ENCODE data around the gene RPS21.

The RPS21 gene

DNA sequence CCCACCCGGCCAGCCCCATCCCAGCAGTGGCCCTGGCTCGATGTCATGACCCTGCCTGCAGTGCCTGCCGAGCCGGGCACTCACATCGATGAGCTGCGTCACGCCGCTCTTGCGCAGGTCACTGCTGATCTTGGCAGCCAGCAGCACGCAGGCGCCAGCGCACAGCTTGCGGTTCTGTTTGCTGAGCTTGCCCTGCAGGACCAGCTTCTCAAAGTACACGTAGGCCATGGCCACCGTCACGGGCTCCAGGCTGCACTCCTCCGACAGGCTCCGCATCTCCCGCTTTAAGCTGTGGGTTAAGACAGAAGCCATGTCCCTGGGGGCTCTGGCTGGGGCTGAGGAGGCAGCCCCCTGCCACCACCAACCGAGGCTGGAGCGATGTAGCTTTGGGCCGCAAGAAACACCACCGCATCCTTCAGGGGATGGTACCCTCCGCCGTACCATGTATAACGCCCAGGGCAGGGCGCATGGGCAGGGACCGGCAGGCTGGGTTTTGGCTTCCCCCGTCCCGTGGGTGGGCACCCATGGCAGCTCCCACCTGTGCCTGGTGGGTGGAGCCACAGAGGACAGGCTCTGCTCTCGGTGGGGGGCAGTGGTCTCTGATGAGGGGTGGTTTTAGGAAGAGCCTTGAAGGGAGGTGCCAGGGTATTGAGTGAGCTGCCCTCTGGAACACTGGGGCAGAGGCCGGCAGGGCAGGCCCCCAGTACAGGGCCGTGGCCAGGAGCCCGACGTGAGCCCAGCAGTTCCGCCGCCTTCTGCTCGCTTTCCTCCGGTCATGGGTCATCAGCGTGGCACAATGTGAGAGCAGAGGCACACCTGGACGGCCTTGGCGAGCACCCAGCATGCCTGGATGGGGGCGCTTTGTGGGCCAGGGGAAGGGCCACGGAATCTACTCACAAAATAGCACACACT, 4.5 kb downstream of the RPS21 start:
- Histone ChIP-seq H3K27ac (ENCODE audit: low read depth, low read length) (no peak overlapping the region), H3K4me3 (ENCODE audit: low read depth in 1 of 2, low read length in 2 of 2) (no peak overlapping the region), H3K9ac (ENCODE audit: low read depth in 1 of 2, low read length in 2 of 2) (no peak overlapping the region), H3K36me3 (ENCODE audit: control insufficient read depth in 1 of 2, insufficient read depth in 2 of 2, low read length in 2 of 2) (peaks cover 19 to 56% of the 10 kb centered on the region in 2 donors), H3K27me3 (ENCODE audit: control insufficient read depth in 1 of 2, insufficient read depth in 2 of 2, low read length in 2 of 2) (no peaks in the 10 kb centered on the region), H3K9me3 (ENCODE audit: control insufficient read depth in 1 of 2, low read length in 2 of 2) (no peaks in the 10 kb centered on the region), H3K4me1 (ENCODE audit: control insufficient read depth in 1 of 2, insufficient read depth in 2 of 2, low read length in 2 of 2) (peaks cover 13 to 18% of the 10 kb centered on the region in 2 donors)

DNA sequence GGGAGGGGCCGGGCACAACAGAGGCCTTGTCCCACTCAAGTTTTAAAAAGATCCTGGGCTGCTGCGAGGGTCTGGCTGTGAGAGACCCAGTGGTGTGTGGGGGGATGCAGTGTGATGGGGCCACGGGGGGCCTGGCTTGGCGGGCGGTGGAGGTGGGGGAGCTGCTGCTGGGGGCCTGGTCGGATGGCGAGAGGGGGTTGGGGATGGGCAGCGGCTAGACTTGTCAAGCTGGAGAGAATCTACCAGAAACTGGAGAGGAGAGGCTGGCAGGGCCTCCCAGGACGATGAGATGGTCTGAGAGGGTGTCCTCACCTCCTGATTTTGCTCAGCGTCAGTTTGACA, 5.1 kb downstream of the RPS21 start:
- Histone ChIP-seq H3K9ac (ENCODE audit: low read depth in 1 of 2, low read length in 2 of 2) (no peak overlapping the region), H3K36me3 (ENCODE audit: control insufficient read depth in 1 of 2, insufficient read depth in 2 of 2, low read length in 2 of 2) (peaks cover 19 to 56% of the 10 kb centered on the region in 2 donors), H3K4me1 (ENCODE audit: control insufficient read depth in 1 of 2, insufficient read depth in 2 of 2, low read length in 2 of 2) (peaks cover 13 to 18% of the 10 kb centered on the region in 2 donors), H3K27me3 (ENCODE audit: control insufficient read depth in 1 of 2, insufficient read depth in 2 of 2, low read length in 2 of 2) (no peaks in the 10 kb centered on the region), H3K4me3 (ENCODE audit: low read depth in 1 of 2, low read length in 2 of 2) (no peak overlapping the region), H3K27ac (ENCODE audit: low read depth, low read length) (no peak overlapping the region), H3K9me3 (ENCODE audit: control insufficient read depth in 1 of 2, low read length in 2 of 2) (no peaks in the 10 kb centered on the region)

DNA sequence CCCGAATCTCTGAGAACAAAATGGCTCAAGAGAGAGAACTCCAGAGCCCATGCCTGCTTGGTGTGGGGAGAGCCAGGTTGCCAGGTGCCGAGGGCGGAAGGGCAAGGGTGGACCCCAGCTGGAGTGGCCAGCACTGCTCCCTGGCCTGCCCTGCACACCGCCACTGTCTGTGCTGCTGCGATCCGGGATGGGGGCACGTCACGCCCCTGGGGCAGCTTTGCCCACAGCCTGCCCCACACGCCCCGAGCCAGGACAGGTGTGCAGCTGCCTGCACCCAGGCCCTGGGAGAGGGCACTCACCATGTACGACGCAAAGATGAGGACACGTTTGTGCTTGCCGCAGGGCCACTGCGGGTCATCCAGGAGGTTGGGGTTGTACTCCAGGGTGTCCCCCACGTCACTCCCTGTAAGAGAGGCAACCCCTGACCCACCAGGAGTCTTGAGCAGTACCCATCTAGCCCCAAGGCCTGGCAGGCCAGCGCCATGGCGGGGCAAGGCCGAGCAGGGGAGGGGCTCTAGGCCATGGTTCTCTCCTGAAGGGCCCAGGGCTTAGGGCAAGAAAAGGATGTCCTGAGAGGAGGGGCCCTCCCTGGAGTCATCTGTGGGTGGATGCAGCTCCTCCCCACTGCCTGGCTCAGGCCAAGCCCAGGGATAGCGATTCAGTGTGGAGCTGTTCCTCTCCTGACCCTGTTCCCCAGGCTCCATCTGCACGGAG, 5.9 kb downstream of the RPS21 start:
- H3K4me1 ChIP-seq (ENCODE audit: control insufficient read depth in 1 of 2, insufficient read depth in 2 of 2, low read length in 2 of 2), result peaks cover 10 to 12% of the 10 kb centered on the region in 2 donors
- H3K9me3 ChIP-seq (ENCODE audit: control insufficient read depth in 1 of 2, low read length in 2 of 2), result no peaks in the 10 kb centered on the region
- no peak overlapping the region for H3K4me3 ChIP-seq (ENCODE audit: low read depth in 1 of 2, low read length in 2 of 2)
- H3K27ac ChIP-seq (ENCODE audit: low read depth, low read length), result no peak overlapping the region
- peaks cover 19 to 56% of the 10 kb centered on the region in 2 donors for H3K36me3 ChIP-seq (ENCODE audit: control insufficient read depth in 1 of 2, insufficient read depth in 2 of 2, low read length in 2 of 2)
- no peaks in the 10 kb centered on the region for H3K27me3 ChIP-seq (ENCODE audit: control insufficient read depth in 1 of 2, insufficient read depth in 2 of 2, low read length in 2 of 2)
- H3K9ac ChIP-seq (ENCODE audit: low read depth in 1 of 2, low read length in 2 of 2), result no peak overlapping the region

DNA sequence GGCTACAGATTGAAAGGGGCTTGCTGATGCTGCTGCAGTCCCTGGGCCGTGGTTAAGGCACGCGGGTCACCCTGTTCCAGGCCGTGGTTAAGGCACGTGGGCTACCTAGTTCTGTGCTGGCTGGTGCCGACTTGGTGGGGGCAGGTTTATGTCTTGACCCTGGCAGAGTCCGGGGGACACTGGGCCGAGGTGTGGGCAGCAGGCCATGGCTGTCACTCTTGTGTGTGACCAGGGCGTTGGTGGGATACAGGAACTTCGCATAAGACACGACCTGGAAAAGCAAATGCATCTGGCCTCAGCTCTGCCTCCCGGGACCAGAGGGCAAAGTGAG, 6.4 kb downstream of the RPS21 start:
- Histone ChIP-seq H3K27ac (ENCODE audit: low read depth, low read length) (no peak overlapping the region), H3K36me3 (ENCODE audit: control insufficient read depth in 1 of 2, insufficient read depth in 2 of 2, low read length in 2 of 2) (peaks cover 17 to 53% of the 10 kb centered on the region in 2 donors), H3K4me3 (ENCODE audit: low read depth in 1 of 2, low read length in 2 of 2) (no peak overlapping the region), H3K27me3 (ENCODE audit: control insufficient read depth in 1 of 2, insufficient read depth in 2 of 2, low read length in 2 of 2) (no peaks in the 10 kb centered on the region), H3K4me1 (ENCODE audit: control insufficient read depth in 1 of 2, insufficient read depth in 2 of 2, low read length in 2 of 2) (peaks cover 4 to 7% of the 10 kb centered on the region in 2 donors), H3K9ac (ENCODE audit: low read depth in 1 of 2, low read length in 2 of 2) (no peak overlapping the region), H3K9me3 (ENCODE audit: control insufficient read depth in 1 of 2, low read length in 2 of 2) (no peaks in the 10 kb centered on the region)

DNA sequence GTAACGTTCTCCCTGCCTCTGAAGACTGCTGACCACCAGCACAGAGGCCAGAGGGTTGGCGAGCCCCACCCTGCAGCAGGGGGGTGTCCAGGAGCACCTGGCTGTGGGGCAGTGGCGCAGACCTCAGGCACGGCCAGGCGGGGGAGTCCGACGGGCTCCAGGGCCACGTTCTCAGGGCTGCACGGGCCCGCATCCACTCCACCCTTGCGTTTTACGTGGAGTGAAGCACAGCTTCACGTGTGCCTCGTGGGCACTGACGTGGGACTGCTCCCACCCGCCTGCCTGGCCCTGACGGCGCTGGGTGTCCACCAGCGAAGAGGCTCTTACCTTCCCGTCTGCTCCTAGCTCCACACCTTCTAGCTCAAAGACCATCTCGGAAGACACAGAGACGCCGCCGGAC, 6.9 kb downstream of the RPS21 start:
- Histone ChIP-seq H3K9ac (ENCODE audit: low read depth in 1 of 2, low read length in 2 of 2) (no peak overlapping the region), H3K4me1 (ENCODE audit: control insufficient read depth in 1 of 2, insufficient read depth in 2 of 2, low read length in 2 of 2) (peaks cover 0 to 2% of the 10 kb centered on the region in 2 donors), H3K36me3 (ENCODE audit: control insufficient read depth in 1 of 2, insufficient read depth in 2 of 2, low read length in 2 of 2) (peaks cover 12 to 48% of the 10 kb centered on the region in 2 donors), H3K27ac (ENCODE audit: low read depth, low read length) (no peak overlapping the region), H3K4me3 (ENCODE audit: low read depth in 1 of 2, low read length in 2 of 2) (no peak overlapping the region), H3K9me3 (ENCODE audit: control insufficient read depth in 1 of 2, low read length in 2 of 2) (no peaks in the 10 kb centered on the region), H3K27me3 (ENCODE audit: control insufficient read depth in 1 of 2, insufficient read depth in 2 of 2, low read length in 2 of 2) (no peaks in the 10 kb centered on the region)

DNA sequence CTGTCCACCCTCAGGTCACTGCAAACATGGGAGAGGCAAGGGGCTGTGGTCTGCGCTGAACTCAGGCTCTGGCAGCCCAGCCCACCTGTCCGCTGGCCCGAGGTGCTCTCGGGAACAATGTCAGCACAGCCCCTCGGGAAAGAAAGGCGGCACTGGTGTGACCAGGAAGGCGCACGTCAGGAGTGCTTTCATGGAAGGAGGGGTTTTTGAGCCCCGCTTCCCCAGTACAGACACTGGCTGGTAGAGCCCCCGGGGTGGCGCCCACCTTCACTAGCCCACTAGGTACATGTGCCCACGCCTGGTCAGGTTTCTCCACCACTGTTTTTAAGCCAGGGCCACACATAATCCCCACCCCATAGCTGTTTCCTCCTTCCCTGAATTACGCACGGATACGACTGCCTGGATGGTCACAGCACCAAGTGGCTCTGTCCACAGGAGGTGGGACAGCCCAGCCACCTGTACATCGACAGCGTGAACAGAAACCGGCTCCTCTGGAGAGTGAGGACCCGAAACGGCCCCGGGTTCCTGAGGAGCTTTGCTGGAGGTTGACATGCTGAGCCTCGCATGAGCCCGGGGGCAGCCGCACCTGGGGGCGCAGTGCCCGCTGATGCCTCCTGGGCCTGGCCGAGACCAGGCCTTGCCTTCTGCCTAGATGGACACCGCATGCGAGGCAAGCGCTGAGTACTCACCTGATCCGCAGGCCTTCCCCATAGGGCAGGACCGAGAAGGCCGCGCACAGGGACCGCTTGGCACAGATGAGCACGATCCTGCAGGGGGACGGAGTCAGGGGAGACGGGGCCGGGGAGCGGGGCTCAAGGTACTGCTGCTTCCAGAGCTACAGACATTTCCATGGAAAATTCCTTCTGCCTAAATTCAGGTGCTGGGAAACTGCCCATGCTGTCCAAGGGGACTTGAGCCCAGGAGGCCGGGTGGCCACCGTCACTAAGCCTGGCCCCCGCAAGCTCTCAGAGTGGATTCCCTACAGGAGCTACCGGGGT, 7.6 kb downstream of the RPS21 start:
- no peaks in the 10 kb centered on the region for H3K9me3 ChIP-seq (ENCODE audit: control insufficient read depth in 1 of 2, low read length in 2 of 2)
- no peak overlapping the region for H3K9ac ChIP-seq (ENCODE audit: low read depth in 1 of 2, low read length in 2 of 2)

DNA sequence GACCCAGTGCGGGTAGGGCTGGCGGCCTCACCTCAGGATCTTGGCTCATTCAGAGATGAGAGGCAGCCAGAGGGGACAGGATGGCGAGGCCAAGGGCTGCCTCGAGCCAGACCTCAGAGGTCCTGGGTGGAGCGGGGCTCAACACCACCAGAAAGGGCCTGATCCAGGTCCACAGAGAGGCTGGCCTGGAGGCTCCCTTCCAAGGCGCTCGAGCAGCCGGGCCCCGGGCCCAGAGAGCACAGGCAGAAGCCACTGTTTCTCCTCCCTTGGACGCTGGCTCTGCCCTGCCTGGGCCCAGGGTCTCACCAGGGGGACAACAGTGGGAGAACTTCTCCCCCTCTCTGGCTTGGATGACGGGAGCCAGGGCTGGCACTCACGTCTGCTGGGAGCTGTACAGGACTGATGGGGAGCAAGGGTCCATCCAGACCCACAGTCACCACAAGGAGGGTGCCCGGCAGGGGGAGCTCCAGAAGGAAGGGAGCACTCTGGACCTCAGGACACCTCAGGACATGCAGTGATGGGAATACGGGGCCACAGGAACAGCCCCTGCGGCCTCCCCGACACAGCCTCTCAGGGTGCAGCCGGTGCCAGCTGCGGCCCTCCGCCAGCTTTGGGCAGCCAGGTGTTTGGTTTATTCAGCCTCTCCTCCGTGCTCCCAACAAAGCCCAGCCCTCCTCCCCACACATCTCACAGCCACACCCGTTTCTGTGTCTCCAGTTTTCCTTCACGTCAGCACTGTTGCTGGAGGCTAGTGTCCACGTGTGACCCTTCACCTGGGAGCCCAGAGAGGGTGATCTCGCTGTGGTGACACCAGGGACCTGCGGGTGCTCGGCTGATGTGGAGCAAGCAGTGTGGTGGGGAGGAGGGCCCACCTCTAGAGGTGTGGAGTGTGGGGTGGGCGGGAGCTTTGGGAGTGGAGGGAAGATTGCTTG, 8.7 kb downstream of the RPS21 start:
- H3K9me3 ChIP-seq (ENCODE audit: control insufficient read depth in 1 of 2, low read length in 2 of 2), result no peaks in the 10 kb centered on the region
- H3K27me3 ChIP-seq (ENCODE audit: control insufficient read depth in 1 of 2, insufficient read depth in 2 of 2, low read length in 2 of 2), result no peaks in the 10 kb centered on the region
- no peaks in the 10 kb centered on the region for H3K4me1 ChIP-seq (ENCODE audit: control insufficient read depth in 1 of 2, insufficient read depth in 2 of 2, low read length in 2 of 2)
- no peak overlapping the region for H3K27ac ChIP-seq (ENCODE audit: low read depth, low read length)
- H3K9ac ChIP-seq (ENCODE audit: low read depth in 1 of 2, low read length in 2 of 2), result no peak overlapping the region
- H3K36me3 ChIP-seq (ENCODE audit: control insufficient read depth in 1 of 2, insufficient read depth in 2 of 2, low read length in 2 of 2), result peaks cover 4 to 30% of the 10 kb centered on the region in 2 donors
- H3K4me3 ChIP-seq (ENCODE audit: low read depth in 1 of 2, low read length in 2 of 2), result no peak overlapping the region

More for the DNA sequence above, 7.6 kb downstream of the RPS21 start:
- H3K4me1 ChIP-seq (ENCODE audit: control insufficient read depth in 1 of 2, insufficient read depth in 2 of 2, low read length in 2 of 2), result no peaks in the 10 kb centered on the region
- no peaks in the 10 kb centered on the region for H3K27me3 ChIP-seq (ENCODE audit: control insufficient read depth in 1 of 2, insufficient read depth in 2 of 2, low read length in 2 of 2)
- peaks cover 5 to 41% of the 10 kb centered on the region in 2 donors for H3K36me3 ChIP-seq (ENCODE audit: control insufficient read depth in 1 of 2, insufficient read depth in 2 of 2, low read length in 2 of 2)
- H3K27ac ChIP-seq (ENCODE audit: low read depth, low read length), result no peak overlapping the region
- H3K4me3 ChIP-seq (ENCODE audit: low read depth in 1 of 2, low read length in 2 of 2), result no peak overlapping the region

DNA sequence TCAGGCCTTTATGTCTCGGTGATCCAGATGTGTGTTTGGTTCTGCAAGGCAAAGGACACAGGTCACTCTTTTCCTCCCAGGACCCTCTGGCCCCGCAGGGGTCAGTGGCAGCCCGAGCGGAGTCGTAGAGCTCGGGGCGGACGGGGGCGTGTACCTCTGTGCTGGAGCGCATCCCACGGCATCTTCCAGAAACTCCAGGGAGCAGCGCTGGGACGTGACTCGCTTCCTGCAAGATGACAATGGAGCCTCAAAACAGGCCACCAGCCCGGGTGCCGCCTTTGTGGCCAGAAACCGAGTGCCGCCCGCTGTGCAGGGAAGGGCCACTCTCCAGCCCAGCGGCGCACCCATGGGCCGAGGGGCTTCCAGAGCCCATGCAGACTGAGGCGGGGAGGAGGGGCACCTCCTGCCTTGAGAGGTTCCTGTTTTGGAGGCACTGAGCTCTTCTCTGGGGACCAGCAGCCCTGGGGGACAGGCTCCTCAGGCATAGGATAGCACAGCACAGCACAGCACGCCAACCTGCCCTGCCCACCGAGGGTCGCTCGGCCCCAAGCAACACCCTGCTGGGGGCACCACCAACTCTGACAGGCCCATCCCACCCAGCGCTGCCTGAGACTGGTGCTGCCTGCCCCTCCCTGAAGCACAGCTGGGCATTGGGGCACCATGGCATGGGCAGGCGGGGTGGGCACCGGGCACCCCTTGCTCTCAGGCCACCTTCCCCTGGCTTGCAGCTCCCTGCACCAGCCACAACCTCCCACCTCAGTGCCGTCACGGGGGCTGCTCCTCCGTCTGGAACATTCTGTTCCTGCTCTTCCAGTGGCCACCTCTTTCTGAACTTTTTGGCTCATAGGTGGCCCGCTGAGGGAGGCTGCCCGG, 9.7 kb downstream of the RPS21 start:
- Histone ChIP-seq H3K27ac (ENCODE audit: low read depth, low read length) (no peak overlapping the region), H3K9me3 (ENCODE audit: control insufficient read depth in 1 of 2, low read length in 2 of 2) (no peaks in the 10 kb centered on the region), H3K9ac (ENCODE audit: low read depth in 1 of 2, low read length in 2 of 2) (no peak overlapping the region), H3K4me1 (ENCODE audit: control insufficient read depth in 1 of 2, insufficient read depth in 2 of 2, low read length in 2 of 2) (no peaks in the 10 kb centered on the region), H3K4me3 (ENCODE audit: low read depth in 1 of 2, low read length in 2 of 2) (no peak overlapping the region), H3K27me3 (ENCODE audit: control insufficient read depth in 1 of 2, insufficient read depth in 2 of 2, low read length in 2 of 2) (no peaks in the 10 kb centered on the region), H3K36me3 (ENCODE audit: control insufficient read depth in 1 of 2, insufficient read depth in 2 of 2, low read length in 2 of 2) (peaks cover 4 to 26% of the 10 kb centered on the region in 2 donors)

Measured in duodenal mucosa (tissue), 2 donors.